Neural cell (in vitro differentiated cells): ENCODE results near the gene AIP.

Experiments used
- EZH2 ChIP-seq: fragments of 200-600, 300-800 bp; shearing (Covaris generic), sonication (generic); IDR thresholded peaks from 2 replicates; pipeline ENCODE4 v1.6.1; 2014; ENCODE audit warnings: antibody characterized with exemption, low read length, borderline replicate concordance, mild to moderate bottlenecking; ENCODE audit not compliant: insufficient read depth, poor library complexity, severe bottlenecking
- RAD21 ChIP-seq: fragments of 450-650 bp; conservative IDR thresholded peaks from 2 replicates; pipeline ENCODE4 v1.6.1; 2014; ENCODE audit warnings: antibody characterized with exemption, mild to moderate bottlenecking, moderate library complexity
- SMC3 ChIP-seq: fragments of 450-650 bp; conservative IDR thresholded peaks from 2 replicates; pipeline ENCODE4 v1.6.1; 2014; ENCODE audit warnings: antibody characterized with exemption, mild to moderate bottlenecking, moderate library complexity; ENCODE audit not compliant: poor library complexity
- TF ChIP-seq, protein P1 (sequence below): IDR thresholded peaks from 2 replicates; pipeline ENCODE4 v1.6.1; 2012; ENCODE audit warnings: borderline replicate concordance
- TF ChIP-seq, protein P2 (sequence below): fragments of 450-650 bp; IDR thresholded peaks from 2 replicates; pipeline ENCODE4 v1.5.1; 2014; ENCODE audit warnings: antibody characterized with exemption, mild to moderate bottlenecking, moderate library complexity; ENCODE audit not compliant: poor library complexity, severe bottlenecking

DNA sequence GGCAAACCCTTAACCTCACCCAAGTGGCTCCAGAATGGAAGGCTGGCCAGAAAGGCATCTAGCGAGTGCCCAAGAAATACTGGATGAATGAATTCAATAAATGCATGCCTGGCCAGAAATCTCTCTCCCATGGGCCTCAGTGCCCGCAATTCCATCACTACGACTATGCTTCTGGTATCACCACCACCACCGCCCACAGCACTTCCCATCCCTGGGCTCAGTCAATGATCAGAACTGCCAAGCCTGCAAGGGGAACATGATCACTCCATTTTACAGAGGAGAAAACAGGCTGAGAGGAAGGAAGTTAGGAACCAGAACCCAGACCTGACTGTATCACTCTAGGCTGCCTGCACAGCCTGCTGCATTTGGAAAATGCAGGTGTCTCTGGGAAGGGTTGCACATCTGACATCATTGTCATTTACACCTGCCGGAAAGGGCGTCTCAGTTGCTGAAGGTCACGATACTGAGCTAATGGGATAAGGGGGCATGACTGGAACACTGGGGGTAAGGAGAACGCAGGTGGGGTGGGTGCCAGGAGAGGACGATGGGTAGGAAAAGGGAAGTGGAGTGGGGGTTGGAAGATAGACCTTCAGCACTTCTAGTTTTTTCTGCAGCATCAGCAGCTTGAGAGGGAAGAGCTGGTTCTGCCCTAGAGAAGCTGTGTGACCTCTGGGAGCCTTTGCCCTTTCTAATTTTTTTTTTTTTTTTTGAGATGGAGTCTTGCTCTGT lies 33.5 kb upstream of the AIP start:
- TF ChIP-seq RAD21 (no peak), EZH2 (no peak), SMC3 (no peak)
- TF ChIP-seq, protein P1, sequence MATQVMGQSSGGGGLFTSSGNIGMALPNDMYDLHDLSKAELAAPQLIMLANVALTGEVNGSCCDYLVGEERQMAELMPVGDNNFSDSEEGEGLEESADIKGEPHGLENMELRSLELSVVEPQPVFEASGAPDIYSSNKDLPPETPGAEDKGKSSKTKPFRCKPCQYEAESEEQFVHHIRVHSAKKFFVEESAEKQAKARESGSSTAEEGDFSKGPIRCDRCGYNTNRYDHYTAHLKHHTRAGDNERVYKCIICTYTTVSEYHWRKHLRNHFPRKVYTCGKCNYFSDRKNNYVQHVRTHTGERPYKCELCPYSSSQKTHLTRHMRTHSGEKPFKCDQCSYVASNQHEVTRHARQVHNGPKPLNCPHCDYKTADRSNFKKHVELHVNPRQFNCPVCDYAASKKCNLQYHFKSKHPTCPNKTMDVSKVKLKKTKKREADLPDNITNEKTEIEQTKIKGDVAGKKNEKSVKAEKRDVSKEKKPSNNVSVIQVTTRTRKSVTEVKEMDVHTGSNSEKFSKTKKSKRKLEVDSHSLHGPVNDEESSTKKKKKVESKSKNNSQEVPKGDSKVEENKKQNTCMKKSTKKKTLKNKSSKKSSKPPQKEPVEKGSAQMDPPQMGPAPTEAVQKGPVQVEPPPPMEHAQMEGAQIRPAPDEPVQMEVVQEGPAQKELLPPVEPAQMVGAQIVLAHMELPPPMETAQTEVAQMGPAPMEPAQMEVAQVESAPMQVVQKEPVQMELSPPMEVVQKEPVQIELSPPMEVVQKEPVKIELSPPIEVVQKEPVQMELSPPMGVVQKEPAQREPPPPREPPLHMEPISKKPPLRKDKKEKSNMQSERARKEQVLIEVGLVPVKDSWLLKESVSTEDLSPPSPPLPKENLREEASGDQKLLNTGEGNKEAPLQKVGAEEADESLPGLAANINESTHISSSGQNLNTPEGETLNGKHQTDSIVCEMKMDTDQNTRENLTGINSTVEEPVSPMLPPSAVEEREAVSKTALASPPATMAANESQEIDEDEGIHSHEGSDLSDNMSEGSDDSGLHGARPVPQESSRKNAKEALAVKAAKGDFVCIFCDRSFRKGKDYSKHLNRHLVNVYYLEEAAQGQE = no peak
- TF ChIP-seq, protein P2, sequence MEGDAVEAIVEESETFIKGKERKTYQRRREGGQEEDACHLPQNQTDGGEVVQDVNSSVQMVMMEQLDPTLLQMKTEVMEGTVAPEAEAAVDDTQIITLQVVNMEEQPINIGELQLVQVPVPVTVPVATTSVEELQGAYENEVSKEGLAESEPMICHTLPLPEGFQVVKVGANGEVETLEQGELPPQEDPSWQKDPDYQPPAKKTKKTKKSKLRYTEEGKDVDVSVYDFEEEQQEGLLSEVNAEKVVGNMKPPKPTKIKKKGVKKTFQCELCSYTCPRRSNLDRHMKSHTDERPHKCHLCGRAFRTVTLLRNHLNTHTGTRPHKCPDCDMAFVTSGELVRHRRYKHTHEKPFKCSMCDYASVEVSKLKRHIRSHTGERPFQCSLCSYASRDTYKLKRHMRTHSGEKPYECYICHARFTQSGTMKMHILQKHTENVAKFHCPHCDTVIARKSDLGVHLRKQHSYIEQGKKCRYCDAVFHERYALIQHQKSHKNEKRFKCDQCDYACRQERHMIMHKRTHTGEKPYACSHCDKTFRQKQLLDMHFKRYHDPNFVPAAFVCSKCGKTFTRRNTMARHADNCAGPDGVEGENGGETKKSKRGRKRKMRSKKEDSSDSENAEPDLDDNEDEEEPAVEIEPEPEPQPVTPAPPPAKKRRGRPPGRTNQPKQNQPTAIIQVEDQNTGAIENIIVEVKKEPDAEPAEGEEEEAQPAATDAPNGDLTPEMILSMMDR = no peak
